Measurements from ENCODE around the gene SNAP25.
A peak's percentile ranks its signal among the peaks of the same experiment; 100 is the strongest.

Gene SNAP25

DNA sequence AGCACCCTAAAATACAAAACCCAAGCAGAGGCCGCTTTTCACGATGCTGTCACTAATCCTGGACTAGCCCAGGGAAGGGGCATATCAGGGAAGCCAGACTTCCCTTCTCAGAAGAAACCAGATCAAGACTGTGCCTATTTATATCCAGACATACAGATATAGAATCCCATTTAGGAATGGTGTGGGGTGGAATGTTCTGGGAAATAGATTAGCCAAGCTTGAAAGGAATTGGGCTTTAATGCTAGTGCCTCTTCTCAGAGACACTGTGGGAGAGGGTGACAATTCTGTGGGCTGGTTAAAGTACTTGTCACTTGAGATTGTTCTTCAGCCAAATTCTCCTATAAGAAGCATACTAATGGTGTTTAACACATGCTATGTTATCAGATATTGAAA, 45.5 kb downstream of the SNAP25 start:
- no peak for DNase-seq

DNA sequence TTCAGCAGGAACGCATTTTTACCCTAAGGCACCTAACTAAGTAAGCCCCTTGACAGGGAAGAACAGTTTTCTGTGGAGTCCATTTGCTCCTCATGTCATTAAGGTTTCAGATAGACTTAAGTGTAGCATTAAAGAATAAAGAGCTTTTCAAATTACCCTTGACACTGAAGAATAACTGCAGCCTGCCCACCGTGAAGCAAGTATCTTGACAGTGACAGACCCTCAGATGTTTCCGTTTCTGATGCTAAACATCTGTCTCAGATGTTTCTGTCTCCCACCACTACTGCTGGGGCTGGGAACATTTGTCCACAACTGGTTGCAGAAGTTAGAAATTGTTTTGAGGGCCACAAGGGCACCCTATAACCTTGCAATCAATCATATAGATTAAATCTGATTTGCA, 50.0 kb downstream of the SNAP25 start:
- DNase-seq, result no peak

DNA sequence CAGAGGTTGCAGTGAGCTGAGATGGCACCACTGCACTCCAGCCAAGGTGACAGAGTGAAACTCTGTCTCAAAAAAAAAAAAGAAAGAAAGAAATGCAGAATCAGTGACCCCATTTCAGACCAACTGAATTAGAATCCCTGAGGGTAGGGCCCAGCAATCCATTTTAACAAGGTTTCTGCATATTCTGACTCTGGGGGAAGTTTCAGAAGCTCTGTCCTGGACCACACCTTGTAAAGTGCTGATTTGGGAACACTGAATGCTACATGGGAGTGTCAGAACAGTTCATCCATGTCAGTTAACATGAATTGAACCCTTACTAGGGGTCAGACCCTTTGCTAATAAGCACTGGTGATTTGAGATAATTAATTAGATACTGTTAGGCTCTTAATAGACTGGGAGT, 52.0 kb downstream of the SNAP25 start:
- DNase-seq, result no peak

DNA sequence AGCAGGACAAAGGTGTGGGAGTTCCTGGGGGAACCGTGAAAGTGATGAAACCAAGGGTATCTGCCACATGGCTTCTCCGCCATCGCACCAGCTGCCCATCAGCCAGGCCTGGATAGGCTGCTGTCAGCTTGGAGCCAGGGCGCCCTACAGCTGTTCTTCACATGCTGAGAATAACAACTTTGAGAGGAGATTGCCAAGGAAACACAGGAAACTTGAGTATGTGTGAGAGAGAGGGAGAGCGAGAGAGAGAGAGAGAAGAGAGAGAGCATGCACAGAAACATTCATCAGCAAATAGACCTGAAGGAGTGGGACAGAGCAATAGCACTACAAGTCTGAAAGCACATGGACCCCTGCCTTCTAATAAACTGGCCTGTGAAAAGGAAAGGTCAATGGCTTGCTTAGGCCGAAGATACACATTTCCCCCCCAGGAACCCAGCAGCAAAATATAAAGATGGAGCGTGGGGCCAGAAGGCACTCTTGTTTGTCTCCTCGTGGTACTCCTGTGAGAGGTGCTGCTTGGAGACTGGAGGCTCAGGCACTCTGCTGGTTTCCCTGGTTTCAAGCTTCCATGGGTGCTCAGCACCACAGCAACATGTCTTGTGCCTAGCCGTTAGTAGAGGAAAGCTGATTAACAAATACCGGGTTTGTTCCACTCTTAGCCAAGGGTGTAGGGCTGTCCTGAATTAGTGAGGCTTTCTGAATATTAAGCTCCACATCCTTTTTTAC, 53.0 kb downstream of the SNAP25 start:
- DNase-seq, result peak in 1 of 3 experiments; percentile 18

DNA sequence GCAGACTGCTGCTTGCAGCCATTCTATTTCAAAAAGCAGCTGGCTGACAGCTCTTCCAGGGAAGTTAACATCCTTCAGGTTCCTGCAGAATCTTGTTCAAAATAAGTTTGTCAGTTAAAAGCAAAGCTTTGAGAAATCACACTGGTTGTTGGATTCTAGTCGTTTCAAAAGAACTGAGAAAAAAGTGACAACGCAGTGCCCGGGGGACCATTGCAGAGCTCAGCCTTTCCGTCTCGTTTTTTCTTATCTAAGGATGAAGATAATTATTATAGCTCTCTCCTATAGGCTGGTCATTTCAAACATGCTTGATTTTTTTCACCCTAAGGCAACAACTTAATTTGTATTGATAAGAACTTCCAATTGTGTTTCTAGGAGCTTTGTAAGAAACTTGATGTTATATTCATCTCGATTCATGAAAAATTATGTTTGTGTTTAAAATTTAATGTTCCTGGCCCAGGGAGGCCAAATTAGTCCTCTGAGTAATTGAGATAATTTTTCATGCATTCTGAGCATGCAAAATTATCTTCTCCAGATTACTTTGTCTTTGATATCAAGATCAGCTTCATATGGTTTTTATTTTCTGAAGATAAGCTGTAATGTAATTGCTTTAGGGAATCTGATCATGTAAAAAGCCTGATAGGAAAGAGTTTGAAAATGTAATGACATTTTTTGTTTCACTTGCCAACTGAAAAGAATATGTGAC, 58.4 kb downstream of the SNAP25 start:
- no peak for DNase-seq

DNA sequence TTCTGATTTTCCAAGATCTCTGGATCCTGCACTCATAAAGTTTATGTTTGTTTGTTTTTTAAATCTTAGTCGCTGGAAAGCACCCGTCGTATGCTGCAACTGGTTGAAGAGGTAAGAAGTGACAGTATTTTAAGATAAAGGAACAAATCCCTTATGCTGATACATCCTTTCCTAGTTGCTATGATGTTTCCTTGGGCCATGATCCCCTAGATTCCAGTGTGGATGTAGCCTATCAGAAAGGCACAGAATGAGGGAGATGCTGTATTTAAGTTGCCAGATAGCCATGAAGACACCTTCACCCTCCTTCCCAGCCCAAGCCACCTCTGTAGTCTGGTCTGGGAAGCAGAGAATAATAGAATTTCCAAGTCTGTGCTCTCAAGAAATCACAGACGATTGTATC, 59.0 kb downstream of the SNAP25 start:
- DNase-seq, result no peak

DNA sequence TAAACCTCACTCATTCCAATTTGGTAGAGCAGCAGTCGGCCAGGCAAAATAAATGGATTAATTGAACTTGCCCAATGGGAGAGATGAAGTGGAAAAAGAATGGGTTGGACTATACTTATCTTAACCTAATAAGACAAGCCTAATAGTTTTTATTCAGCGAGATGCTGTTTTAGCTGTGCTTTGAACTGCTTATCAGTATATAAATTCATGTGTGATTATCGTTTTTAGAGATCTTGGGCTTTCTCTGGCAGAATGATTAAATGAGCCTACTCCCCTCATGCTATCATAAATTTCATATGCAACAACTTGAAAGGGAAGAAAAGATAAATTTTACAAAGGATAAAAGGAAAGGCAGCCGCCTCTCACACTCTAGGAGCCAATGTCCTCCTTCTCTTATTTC, 59.8 kb downstream of the SNAP25 start:
- no peak for DNase-seq

DNA sequence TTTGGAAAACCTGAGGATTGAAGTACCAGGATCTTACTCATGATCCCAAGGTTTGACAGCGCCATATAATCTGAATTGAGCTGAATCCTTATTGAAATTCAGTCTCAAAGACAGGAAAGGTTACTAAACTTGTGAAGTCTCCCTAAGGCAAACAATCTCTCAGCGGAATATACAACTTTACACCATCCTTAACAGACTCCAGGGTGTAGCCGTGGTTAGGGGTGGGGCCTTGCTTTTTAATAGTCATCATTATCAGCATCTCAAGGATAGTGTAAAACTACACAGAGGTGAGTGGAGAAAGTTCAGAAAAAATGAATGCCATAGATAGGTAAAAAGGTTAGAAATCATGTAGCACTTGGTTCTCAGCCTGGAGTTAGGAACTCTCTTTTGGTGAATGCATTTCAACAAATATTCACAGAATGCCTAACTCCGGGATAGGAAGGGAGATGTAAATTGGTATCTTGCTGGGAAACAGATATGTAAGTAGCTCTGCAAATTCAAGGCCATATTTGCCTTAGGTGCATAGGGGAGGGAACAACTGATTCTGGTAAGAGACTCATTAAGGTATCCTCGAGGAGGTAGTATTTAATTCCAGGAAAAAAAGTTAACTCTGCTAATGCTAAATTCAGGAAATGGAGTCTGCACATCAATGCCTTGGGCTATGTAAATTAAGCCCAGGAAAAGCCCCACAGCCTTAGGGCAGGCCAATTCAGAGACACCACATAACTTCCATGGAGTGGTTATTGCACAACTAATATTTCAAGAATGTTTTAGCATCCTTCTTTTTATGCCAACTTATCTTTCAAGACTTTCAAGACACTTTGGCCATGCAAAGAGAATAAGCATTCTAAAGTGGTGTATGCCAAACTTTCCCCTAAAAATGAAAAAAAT, 61.6 kb downstream of the SNAP25 start:
- no peak for DNase-seq

DNA sequence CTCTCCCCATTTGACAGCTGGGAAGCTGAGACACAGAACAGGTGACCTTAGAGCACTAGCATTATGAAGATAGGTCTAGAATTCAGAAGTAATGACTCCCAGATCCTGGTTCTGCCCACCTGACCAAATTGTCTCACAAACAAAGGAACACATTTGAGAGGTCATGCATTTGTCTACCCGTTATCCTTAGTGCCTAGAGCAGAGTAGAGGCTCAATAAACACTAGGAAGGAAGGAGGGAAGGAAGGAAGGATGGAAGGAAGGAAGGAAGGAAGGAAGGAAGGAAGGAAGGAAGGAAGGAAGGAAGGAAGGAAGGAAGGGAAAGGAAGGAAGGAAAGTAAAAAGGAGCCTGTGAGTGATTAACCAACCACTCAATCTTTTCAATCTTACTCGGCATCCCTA, 63.3 kb downstream of the SNAP25 start:
- no peak for DNase-seq

DNA sequence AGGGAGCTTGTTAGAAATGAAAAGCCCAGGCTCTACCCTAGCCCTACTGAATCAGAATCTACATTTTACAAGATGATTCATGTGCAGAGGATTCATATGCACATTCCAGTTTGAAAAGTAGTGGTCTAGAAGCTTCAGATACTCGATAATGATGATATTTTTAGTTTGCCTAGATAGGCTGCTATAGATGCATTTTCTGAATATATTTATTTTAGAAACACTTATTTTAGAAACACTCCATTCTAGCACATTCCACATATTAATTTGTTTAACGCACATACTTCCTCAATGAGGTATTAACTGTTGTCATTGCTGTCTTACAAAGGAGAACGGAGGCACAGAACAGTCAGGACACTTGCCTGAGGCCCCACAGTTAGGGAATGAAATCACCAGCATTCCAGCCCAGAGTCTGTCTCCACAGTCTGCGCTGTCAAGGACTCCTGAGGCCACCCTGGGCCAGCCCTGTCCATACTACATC, 64.4 kb downstream of the SNAP25 start:
- DNase-seq, result no peak

DNA sequence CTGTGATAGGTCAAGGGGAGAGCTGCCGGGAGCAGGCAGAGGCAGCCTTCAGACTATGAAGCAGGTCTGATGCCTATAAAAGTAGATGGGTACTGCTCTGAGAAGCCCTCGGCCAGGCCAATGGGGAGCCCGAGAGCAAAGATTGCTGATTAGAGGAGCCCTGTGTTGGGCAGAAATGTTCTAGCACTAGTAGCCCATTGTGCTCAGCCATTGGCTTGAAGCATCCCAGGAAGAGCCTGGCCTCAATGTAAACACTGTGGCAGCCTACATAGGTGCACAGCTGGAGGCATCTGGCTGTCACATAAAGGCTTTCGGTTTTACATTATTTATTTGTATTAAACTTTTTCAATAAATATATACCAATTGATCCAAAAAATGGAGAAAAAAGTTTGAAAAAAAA, 67.7 kb downstream of the SNAP25 start:
- DNase-seq, result no peak

DNA sequence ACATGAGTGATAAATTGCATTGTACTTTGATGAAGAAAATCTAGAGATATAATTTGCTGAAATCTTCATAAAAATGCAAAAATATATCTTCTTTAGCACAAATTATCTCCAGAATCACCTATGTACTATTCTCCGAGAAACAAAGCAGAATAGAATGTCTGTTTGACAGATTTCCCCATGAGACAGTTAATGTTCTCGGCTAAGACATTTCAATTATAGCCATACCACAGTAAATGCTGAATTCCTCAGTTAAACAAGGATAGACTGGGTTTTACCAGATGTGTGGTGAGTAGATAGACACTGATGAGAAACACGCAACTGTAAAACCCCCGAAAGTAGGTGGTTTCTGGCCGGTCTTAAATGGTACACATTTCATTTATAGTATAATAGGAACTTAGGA, 69.8 kb downstream of the SNAP25 start:
- no peak for DNase-seq

DNA sequence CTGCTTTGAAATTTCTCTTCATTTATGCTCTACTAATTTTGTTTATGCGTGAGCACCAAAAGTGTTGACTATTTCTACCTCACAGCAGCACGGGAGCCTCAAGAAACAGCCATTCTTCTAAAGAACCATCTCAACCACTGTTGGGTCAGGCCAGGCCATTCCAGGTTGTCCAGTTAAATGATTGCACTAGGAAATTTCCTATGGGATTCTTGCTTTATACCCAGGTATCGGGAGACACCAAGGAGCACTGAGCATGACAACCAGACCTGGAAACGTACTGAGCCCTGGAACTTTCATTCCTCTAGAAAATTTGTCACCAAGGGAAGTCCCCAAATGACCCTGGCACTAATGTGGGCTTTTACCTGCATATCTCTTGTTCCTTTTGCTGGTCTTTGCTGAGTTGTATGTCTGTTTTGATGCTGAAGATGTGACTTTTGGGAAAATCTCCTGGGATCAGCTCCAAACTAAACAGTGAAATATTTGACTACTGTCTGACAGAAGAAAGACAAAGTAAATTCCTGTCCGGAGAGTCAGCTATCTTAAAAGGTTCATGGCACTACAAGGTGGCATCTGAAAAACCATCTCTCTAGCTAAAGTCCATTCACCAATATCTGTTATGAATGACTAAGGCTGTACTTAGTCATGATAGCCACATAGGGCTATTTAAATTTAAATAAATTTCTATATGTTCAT, 70.5 kb downstream of the SNAP25 start:
- DNase-seq, result no peak

DNA sequence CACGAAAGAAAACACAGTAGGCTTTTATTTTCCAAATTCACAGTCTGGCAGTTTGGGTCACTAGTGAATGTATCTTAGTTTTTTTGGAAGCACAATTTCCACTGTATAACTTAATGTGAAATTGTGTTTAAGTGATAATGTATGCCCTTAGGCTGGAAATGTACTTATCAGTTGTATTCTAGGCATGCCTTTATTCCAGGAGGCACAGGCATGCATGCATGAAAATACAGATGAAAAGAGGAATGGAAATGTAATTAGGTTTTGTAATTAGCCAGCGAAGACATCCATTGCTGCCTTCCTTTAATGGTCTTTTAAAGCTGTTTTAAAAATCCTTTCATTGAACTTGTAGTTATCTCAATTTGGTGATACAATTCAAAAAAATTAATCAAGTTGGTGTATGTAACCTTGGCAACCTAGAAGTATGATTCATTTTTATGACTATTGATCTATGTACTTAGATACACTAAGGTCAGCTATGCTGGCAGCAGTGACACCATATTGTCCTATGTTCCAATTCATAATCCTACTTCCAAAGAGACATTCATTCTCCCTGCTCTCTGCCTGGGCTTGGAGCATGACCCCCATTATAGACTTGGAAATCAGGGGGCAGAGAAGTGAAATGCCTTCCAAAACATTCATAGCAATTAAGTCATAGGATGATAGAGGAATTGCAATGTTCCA, 73.1 kb downstream of the SNAP25 start:
- no peak for DNase-seq

DNA sequence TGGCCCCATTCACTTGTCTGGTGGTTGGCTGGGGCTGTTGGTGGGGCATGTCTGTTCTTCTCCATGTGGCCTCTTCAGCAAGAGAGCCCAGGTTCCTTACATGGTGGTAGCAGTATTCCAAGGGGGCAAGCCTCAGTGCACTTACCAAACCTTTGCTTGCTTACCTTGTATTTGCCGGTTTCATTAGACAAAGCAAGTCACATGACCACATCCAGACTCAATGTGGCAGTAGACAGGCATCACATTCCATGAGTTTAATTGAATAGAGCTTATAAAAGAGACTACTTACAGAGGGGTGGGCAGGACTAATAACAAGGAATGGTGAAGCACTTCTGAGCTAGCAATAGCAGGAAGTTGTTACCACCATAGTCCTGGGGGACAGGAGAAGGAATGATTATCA, 78.6 kb downstream of the SNAP25 start:
- no peak for DNase-seq

DNA sequence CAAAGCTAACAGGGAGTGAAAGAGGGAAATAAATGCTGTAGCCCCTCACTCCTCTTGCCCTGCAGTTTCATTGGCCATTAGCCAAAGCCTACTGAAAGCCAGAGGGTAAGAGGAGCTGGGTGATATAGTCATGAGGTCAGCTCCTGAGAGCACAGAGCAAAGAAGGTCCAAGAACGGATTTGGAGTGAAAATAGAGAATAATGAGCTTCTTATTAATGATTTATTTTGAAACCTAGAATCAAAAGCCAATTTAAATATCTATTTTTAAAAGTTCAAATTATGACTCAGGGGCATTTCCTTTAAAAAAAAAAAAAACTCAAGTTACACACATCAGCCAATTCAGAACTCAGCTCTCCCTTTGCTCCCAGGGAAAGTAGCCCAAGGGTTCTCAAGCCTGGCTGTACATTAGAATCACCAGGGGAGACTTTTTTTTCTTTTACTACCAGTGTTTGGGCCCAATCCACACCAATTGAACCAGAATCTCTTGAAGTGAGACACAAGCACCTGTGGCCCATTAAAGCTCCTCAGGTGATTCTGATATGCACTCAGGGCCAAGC, 79.1 kb downstream of the SNAP25 start:
- DNase-seq, result peak in 1 of 3 experiments; percentile 88

DNA sequence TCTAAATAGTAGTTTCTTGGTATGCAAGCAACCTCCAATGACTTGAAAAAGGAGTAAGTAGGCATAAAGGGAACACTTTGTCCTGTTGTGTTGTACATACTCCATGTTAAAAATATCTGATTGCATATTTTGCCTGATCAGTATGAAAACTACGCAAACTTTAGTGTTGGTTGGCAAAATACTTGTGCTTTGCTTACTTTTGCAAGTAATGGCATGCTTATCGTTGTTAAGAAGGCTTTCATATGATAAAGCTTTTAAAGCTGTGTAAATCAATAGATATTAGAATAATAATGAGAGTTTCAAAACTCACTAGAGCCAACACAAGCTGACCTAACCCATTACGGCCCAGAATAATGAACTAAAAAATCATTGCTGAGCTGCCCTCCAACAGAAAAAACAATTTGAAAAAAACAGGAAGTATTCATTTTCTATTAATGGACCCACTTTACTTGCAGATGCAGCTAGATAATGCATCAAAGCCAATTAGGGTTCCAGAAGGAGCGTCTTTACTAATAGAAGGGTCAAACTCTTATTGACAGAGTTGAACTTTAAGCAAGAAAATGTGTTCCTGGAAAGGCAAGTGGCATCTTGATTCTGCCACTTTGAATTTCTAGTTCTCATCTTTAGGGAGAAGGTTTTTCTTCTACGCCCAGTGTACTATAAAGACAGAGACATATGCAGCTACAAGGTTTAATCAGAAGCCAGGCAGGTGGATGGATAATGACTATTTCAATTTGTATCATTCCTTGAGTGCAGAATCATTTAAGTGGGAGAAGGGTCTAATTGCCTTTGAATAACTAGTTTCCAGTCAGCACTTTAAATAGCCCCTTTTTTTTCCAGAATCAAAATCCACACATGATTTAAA, 82.2 kb downstream of the SNAP25 start:
- peak in 1 of 3 experiments; percentile 38 for DNase-seq

DNA sequence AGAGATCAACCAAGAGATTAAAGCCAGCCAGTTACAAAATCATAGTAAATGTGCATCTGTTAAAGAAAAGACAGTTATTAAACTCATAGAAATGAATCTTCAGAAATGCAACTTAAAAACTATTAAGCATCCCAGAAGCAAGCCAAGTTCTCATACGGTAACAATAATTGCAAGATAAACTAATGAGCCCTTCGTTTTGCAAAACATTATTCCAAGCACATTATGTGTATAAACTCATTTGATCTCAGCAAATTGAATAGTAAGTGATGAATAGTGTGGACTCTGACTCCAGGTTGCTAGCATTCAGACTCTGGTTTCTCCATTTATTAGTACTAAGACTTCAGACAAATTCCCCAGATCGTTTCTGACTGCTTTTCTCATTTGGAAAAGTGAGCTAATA, 85.2 kb downstream of the SNAP25 start:
- no peak for DNase-seq

DNA sequence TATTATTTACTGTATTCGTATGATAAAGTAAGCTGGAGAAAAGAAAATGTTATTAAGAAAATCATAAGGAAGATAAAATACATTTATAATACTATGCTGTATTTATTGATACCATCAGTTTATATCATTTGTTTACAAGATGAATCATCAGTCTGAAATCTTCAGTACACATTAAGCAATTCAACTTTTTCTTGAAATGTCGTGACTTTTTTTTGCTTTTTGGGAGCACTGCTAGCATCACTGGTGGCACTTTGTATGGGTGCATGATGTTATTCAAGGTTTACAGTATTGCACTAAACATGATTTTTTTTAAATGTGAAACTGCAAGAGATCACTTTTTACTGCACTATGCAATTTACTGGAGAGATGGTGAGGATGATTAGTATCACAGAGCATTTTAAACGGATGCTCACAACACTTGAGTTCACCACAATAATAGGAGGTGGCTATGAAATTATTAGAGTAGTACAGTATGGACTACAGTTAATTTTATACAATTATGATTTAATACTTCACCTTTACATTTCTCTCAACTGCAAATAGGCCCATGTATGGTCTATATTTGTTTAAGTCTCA, 85.9 kb downstream of the SNAP25 start:
- DNase-seq, result no peak
